ENCODE results near the gene TRIM9.
A peak's percentile ranks its signal among the peaks of the same experiment; 100 is the strongest.
"Not testable (repeated sequence)": the region's sequence is repeated elsewhere in the genome, so short reads cannot be mapped to it uniquely, and the experiment has no call there.

Gene TRIM9

GRCh38 chr14:50961605-50962221, 133.2 kb downstream of the TRIM9 start:
- in situ Hi-C loops (cut with HindIII; ENCODE audit: low pct_unique_long_range_greater_than_20kb, low sequenced_read_pairs): no loop called here
- TF ChIP-seq JUND (IDR thresholded peaks at IDR 0.05; ENCODE audit: low read depth): no peak
- no peak for DNase-seq (ENCODE audit: low read depth in 1 of 2, low spot score in 1 of 2)

DNA sequence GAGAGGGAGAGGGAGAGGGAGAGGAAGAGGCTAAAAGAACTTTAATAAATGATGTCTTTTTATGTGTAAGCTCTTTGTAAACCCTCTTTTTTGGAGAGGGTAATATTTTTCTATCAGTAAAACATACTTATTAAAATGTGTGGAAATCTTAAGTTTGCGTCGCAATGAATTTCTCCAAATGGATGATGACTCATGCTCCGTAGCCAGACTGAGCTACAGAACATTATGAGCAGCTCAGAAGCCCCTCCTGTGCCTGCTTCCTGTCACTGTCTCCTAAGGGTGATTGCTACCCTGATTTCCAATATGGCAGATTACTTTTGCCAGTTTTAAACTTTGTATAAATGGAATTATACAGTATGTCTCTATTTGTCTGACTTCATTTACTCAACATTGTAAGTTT, 137.6 kb downstream of the TRIM9 start:
- no peak for DNase-seq (ENCODE audit: low read depth in 1 of 2, low spot score in 1 of 2)
- TF ChIP-seq JUND (IDR thresholded peaks at IDR 0.05; ENCODE audit: low read depth): no peak
- in situ Hi-C loops (cut with HindIII; ENCODE audit: low pct_unique_long_range_greater_than_20kb, low sequenced_read_pairs): no loop called here

DNA sequence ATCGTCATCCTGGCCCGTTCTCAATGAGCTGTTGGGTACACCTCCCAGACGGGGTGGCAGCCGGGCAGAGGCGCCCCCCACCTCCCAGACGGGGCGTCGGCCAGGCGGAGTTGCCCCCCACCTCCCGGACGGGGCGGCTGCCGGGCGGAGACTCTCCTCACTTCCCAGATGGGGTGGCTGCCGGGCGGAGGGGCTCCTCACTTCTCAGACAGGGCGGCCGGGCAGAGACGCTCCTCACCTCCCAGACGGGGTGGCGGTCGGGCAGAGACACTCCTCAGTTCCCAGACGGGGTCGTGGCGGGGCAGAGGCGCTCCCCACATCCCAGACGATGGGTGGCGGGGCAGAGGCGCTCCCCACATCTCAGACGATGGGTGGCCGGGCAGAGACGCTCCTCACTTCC, 138.5 kb downstream of the TRIM9 start:
- in situ Hi-C loops (cut with HindIII; ENCODE audit: low pct_unique_long_range_greater_than_20kb, low sequenced_read_pairs); DNase-seq (ENCODE audit: low read depth in 1 of 2, low spot score in 1 of 2): not testable (repeated sequence)

DNA sequence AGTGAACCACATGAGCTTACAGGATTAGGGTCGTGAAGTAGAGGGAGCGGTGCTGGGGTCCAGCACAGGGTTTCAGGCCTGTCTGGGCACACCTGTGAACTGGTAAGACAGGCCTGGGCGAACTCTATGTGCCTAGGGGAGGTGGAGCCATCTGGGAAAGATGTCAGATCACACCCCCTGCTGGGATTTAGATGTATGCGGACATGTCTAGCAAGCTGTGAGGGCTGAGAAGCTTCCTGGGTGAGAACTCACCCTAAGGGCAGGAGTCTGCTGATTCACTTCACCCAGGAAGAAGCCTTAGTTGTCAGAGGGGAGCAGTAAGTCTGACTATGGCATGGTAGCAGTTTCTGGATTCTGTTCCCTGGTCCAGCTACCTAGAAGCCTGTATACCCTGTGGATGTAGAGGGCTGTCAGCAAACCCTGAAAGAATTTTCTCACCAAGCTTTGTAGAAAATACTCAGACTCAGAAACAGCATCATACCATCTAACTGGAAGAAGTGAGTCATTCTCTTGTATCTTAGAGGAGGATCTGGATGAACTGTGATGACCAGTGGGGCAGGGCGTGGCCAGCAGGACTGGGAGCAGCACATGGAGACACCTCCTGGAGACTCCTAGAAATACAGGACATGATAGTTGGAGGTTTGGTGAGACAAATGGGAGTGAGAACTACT, 139.4 kb downstream of the TRIM9 start:
- peak; percentile 74 to 92 for DNase-seq (ENCODE audit: low read depth in 1 of 2, low spot score in 1 of 2)
- in situ Hi-C loops (cut with HindIII; ENCODE audit: low pct_unique_long_range_greater_than_20kb, low sequenced_read_pairs): no loop called here
- TF ChIP-seq JUND (IDR thresholded peaks at IDR 0.05; ENCODE audit: low read depth): no peak

DNA sequence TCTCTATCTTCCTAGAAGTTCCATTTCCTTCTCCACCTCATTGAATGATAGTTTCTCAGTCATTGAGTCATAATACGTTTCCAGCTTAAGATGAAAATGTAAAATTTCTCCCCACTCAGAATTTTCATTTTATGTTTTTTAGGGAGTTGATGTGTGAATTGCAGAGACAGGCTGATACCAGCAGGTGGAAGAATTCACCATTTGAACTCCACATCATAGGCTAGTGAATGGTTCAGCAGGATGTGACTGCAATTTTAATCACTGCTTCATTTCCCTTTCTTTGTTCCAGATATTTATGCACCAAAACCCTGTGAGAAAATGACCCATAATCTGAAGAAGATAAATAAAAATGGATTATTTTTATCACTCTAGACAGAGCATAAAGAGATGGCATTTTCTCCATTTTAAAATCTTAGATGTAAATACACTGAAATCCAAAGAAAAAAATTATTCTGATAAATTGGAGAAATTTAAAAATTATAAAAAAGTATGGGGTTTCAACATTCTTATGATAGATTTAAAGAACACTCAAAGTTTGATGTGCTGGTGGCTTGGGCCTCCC, 140.0 kb downstream of the TRIM9 start:
- in situ Hi-C loops (cut with HindIII; ENCODE audit: low pct_unique_long_range_greater_than_20kb, low sequenced_read_pairs): no loop called here
- DNase-seq (ENCODE audit: low read depth in 1 of 2, low spot score in 1 of 2): peak; percentile 70 to 84
- no peak for TF ChIP-seq JUND (IDR thresholded peaks at IDR 0.05; ENCODE audit: low read depth)

GRCh38 chr14:50953502-50953901, 141.4 kb downstream of the TRIM9 start:
- in situ Hi-C loops (cut with HindIII; ENCODE audit: low pct_unique_long_range_greater_than_20kb, low sequenced_read_pairs): no loop called here
- no peak for TF ChIP-seq JUND (IDR thresholded peaks at IDR 0.05; ENCODE audit: low read depth)
- DNase-seq (ENCODE audit: low read depth in 1 of 2, low spot score in 1 of 2): no peak

DNA sequence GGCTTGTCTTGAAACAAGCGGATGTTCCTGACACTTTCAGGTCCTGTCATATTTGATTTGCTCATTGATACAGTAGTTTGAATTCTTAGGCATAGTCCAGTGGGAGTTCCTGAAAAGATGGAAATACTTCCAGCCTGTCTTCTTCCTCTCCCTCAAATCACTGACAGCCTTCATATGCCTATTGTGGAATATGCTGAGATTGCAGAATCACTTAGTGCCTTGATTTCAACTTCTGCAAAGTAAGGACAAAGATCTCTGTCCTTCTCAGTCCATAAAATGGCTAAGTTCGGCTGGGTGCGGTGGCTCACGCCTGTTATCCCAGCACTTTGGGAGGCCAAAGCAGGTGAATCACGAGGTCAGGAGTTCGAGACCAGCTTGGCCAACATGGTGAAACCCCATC, 143.9 kb downstream of the TRIM9 start:
- no peak for TF ChIP-seq JUND (IDR thresholded peaks at IDR 0.05; ENCODE audit: low read depth)
- in situ Hi-C loops (cut with HindIII; ENCODE audit: low pct_unique_long_range_greater_than_20kb, low sequenced_read_pairs): no loop called here
- DNase-seq (ENCODE audit: low read depth in 1 of 2, low spot score in 1 of 2): no peak

DNA sequence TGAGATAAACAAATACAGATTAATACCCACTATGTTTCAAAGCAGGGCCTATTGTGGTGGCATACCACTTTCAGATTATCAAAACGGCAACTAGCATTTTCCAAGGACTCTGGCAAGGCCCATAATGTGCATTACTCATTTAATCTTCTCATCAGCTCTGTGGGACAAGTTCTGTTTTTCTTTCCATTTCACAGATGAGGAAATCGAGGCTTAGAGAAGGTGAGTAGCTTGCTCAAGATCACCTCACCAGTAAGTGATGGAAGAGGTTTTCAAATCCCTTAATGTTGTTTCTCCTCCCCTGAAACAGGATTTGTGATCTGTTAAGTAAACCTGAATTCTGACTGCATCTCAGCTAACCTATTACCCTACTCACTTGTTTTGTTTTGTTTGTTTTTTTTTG, 146.7 kb downstream of the TRIM9 start:
- no peak for DNase-seq (ENCODE audit: low read depth in 1 of 2, low spot score in 1 of 2)
- in situ Hi-C loops (cut with HindIII; ENCODE audit: low pct_unique_long_range_greater_than_20kb, low sequenced_read_pairs): no loop called here
- no peak for TF ChIP-seq JUND (IDR thresholded peaks at IDR 0.05; ENCODE audit: low read depth)

DNA sequence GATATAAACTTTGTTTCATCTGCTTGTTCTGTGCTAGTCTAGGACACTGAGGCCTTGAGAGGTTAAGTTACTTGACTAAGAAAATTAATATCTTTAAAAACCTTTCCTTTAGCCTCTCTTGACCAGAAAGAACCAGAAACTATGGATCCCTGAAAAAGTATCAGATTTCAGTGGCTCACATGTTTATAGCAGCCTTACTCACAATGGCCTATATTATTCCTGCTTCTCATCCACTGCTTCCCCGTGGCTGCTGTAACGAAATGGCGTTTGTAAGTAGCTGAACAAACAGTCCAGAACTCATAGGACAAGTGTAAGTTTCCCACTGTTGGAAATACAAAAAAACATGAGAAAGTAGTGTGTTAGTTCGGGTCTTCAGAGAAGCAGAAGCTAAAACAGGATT, 147.5 kb downstream of the TRIM9 start:
- in situ Hi-C loops (cut with HindIII; ENCODE audit: low pct_unique_long_range_greater_than_20kb, low sequenced_read_pairs): no loop called here
- no peak for TF ChIP-seq JUND (IDR thresholded peaks at IDR 0.05; ENCODE audit: low read depth)

DNA sequence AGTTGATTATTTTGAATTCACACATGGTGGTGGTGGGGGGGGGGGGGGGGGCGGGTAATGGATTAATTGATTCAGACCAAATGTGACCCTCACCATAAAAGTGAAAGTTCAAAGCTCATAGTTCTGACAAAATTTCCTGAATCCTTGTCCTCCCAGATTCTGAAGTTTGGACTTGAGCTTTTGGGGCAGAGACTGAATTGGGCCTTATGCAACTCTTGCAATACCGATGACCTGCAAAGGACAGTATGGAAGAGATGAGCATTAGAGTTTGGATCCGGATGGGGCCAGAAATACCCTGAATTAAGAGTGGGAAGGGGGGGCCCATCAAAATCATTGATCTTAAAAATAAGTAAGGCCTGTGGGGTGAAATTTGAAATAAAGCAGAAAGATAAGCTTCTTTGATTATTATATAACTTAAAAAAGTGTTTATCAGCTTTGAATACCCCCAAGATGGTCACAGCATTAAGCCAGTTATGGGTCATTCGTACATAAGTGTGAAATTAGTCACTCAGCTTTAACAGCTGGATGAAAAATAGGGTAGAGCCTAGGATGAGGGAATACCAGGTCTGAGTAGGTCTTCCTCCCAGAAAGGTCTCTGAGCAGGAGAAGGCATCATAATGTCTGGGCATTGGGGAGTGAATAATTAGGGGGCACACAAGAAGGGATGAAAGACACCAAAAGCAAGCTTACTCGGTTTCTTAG, 148.5 kb downstream of the TRIM9 start:
- TF ChIP-seq JUND (IDR thresholded peaks at IDR 0.05; ENCODE audit: low read depth): no peak
- DNase-seq (ENCODE audit: low read depth in 1 of 2, low spot score in 1 of 2): no peak
- in situ Hi-C loops (cut with HindIII; ENCODE audit: low pct_unique_long_range_greater_than_20kb, low sequenced_read_pairs): no loop called here

More for the DNA sequence above, 147.5 kb downstream of the TRIM9 start:
- no peak for DNase-seq (ENCODE audit: low read depth in 1 of 2, low spot score in 1 of 2)

- DNase-seq (ENCODE audit: low read depth in 1 of 2, low spot score in 1 of 2): peak; percentile 77 to 83
- no peak for TF ChIP-seq JUND (IDR thresholded peaks at IDR 0.05; ENCODE audit: low read depth)
- in situ Hi-C loops (cut with HindIII; ENCODE audit: low pct_unique_long_range_greater_than_20kb, low sequenced_read_pairs): no loop called here
These were observed 150.1 kb downstream of the TRIM9 start for GRCh38 chr14:50944647-50945413.

GRCh38 chr14:50943943-50944646, 150.8 kb downstream of the TRIM9 start, which contains the start of gene PYGL:
TSS of gene PYGL (minus strand) at chr14:50944483. CDS start at chr14:50944403, 80 bp downstream.
- TF ChIP-seq JUND (IDR thresholded peaks at IDR 0.05; ENCODE audit: low read depth): no peak
- in situ Hi-C loops (cut with HindIII; ENCODE audit: low pct_unique_long_range_greater_than_20kb, low sequenced_read_pairs): no loop called here
- peak; percentile 71 to 85 for DNase-seq (ENCODE audit: low read depth in 1 of 2, low spot score in 1 of 2)
